ENCODE results near the gene CITED2. TPM values are rescaled to one million over a fixed set of nuclear protein-coding genes. Genes with fewer than 3 reads are reported as not detected.

The CITED2 gene
- total RNA-seq, 2 donors from 2014 or later, result 64.1 to 82.1 TPM

DNA sequence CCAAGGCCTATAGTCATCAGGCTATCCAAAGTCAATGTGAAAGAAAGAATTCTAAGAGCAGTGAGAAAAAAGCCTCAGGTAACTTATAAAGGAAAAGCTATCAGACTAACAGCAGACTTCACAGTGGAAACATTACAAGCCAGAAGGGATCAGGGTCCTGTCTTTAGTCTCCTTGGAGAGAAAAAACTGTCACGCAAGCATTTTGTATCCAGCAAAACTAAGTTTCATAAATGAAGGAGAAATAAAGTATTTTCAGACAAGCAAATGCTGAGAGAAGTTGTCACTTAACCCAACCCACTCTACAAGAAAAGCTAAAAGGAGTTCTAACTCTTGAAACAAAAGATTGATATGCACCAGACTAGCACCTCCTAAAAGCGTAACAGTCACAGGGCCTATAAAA is 28.1 kb downstream of the CITED2 start:
- H3K27ac ChIP-seq, result no peak overlapping the region
- H3K9me3 ChIP-seq, result no peaks in the 10 kb centered on the region
- no peaks in the 10 kb centered on the region for H3K27me3 ChIP-seq
- ATAC-seq (no peak), DNase-seq (no peak)
- TF ChIP-seq POLR2A (IDR thresholded peaks at IDR 0.05), result no peak
- TF ChIP-seq, protein P1, sequence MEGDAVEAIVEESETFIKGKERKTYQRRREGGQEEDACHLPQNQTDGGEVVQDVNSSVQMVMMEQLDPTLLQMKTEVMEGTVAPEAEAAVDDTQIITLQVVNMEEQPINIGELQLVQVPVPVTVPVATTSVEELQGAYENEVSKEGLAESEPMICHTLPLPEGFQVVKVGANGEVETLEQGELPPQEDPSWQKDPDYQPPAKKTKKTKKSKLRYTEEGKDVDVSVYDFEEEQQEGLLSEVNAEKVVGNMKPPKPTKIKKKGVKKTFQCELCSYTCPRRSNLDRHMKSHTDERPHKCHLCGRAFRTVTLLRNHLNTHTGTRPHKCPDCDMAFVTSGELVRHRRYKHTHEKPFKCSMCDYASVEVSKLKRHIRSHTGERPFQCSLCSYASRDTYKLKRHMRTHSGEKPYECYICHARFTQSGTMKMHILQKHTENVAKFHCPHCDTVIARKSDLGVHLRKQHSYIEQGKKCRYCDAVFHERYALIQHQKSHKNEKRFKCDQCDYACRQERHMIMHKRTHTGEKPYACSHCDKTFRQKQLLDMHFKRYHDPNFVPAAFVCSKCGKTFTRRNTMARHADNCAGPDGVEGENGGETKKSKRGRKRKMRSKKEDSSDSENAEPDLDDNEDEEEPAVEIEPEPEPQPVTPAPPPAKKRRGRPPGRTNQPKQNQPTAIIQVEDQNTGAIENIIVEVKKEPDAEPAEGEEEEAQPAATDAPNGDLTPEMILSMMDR (IDR thresholded peaks at IDR 0.05), result no peak
- H3K4me1 ChIP-seq, result no peaks in the 10 kb centered on the region
- H3K36me3 ChIP-seq (replicated peaks in 1 of 2; ENCODE audit: insufficient read depth in 1 of 2, low read depth in 2 of 2), result no peaks in the 10 kb centered on the region
- intact Hi-C loops (cut with DNase I), result no loop called here
- H3K4me3 ChIP-seq, result no peak overlapping the region
- WGBS, 2 donors, result 94 to 100% methylated on average over 2 of the region's 2 CpGs

DNA sequence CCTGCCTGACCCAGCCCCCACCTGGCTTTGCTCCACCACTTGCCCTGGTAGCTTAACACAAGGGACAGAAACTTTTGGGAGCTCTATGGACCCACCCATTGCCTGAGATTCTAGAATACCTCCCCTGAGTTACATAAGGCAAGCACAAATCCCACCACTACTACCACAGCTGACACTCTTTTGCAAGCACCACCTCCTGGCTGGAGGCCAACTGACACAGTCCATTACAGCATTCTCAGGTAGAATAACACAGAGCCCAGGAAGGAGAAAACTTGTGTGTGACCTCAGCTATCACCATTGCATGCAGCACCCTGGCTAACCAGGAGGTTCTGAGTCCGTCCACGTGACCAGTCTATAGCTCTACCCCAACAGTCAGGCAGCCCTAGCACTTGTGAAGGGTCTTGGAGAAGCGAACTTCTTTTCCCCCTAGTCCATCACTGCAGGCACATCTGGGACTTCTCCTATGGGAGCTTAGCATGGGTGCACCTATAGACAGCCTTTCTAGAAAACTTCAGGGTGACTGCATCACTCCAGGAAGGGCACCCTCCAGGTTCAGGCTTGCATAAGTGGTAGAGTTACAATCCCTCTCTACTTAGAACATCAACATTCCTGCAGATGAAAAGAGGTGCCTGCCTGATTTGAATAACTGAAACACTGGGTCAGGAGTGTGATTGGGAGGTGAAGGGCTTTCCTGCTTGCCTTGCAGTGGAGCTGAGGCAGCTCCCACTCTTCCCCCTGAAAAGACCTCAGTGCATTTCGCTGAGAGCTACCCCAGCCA is 30.1 kb downstream of the CITED2 start:
- ATAC-seq (no peak), DNase-seq (peak in 2 of 4 donors; percentile 27 to 43)
- WGBS, 2 donors, result 78 to 86% methylated on average over 3 to 4 of the region's 4 CpGs
- no peaks in the 10 kb centered on the region for H3K36me3 ChIP-seq (replicated peaks in 1 of 2; ENCODE audit: insufficient read depth in 1 of 2, low read depth in 2 of 2)
- TF ChIP-seq, protein P1 (IDR thresholded peaks at IDR 0.05), result no peak
- no peak for TF ChIP-seq POLR2A (IDR thresholded peaks at IDR 0.05)
- H3K27me3 ChIP-seq, result no peaks in the 10 kb centered on the region
- H3K4me1 ChIP-seq, result no peaks in the 10 kb centered on the region
- no peak overlapping the region for H3K27ac ChIP-seq
- no peak overlapping the region for H3K4me3 ChIP-seq
- intact Hi-C loops (cut with DNase I), result no loop called here
- H3K9me3 ChIP-seq, result no peaks in the 10 kb centered on the region

DNA sequence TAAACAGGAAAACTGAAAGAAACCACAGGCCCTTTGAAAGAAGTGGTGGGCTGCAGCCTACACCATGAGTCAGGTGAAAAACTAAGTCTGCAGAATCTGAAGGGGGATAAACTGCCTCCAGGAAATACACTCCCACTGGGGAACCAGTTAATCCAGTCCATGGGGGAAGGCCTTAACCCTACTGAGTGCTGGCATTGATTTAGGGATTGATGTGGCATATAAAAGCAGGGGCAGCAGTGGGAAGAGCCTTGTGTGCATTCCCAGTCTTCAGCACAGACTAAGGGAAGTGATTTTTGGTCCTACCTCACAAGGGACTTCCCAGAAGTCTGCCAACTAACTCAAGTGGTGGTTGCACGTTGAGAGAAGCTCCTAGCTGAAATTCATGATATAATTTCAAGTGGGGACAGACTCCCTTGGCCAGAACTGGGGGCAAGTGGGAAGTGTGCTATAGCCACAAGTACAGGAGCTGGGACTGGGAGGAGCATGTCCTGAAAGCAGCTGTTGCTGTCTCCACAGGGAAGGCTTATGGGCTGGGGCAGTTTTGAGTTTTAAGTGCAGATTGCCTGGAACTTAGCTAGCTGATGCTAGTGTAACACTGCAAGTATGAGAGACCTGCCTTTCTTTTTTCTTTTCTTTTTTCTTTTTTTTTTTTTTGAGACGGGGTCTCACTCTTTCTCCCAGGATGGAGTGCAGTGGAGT is 31.2 kb downstream of the CITED2 start:
- H3K4me1 ChIP-seq, result no peaks in the 10 kb centered on the region
- WGBS, 2 donors, result 39 to 64% methylated on average over 2 of the region's 2 CpGs
- intact Hi-C loops (cut with DNase I), result no loop called here
- H3K27ac ChIP-seq, result no peak overlapping the region
- DNase-seq, result no peak
- no peaks in the 10 kb centered on the region for H3K9me3 ChIP-seq
- H3K36me3 ChIP-seq (replicated peaks in 1 of 2; ENCODE audit: insufficient read depth in 1 of 2, low read depth in 2 of 2), result no peaks in the 10 kb centered on the region
- H3K4me3 ChIP-seq, result no peak overlapping the region
- TF ChIP-seq, protein P1 (IDR thresholded peaks at IDR 0.05), result no peak
- no peak for TF ChIP-seq POLR2A (IDR thresholded peaks at IDR 0.05)
- H3K27me3 ChIP-seq, result no peaks in the 10 kb centered on the region
- ATAC-seq, result no peak

DNA sequence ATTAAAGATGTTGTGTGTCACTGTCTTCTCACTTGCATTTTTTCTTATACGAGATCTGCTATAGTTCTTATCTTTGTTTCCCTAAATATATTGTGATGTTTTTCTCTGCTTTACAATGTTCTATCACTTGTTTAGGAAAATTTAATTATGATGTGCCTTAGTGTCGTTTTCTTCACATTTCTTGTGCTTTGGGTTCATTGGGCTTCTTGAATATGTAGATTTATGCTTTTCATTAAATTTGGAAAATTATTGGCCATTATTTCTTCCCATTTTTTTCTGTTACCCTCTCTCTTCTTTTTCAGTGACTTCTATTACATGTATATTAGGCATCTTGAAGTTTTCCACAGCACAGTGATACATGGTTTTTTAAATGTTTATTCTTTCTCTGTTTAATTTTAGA is 33.4 kb downstream of the CITED2 start:
- Histone ChIP-seq H3K27me3 (no peaks in the 10 kb centered on the region), H3K9me3 (no peaks in the 10 kb centered on the region), H3K27ac (no peak overlapping the region), H3K36me3 (replicated peaks in 1 of 2; ENCODE audit: insufficient read depth in 1 of 2, low read depth in 2 of 2) (no peaks in the 10 kb centered on the region), H3K4me3 (no peak overlapping the region), H3K4me1 (no peaks in the 10 kb centered on the region)
- ATAC-seq, result no peak
- intact Hi-C loops (cut with DNase I), result no loop called here
- TF ChIP-seq, protein P1 (IDR thresholded peaks at IDR 0.05), result no peak
- no peak for TF ChIP-seq POLR2A (IDR thresholded peaks at IDR 0.05)
- DNase-seq, result no peak
- WGBS, 2 donors, result 67 to 72% methylated on average over 2 of the region's 2 CpGs

All from body of pancreas (tissue), 4 donors.